Prostate gland (tissue), 2 donors: ENCODE results near the gene JADE2. TPM values are rescaled to one million over a fixed set of nuclear protein-coding genes. Genes with fewer than 3 reads are reported as not detected.
A peak's percentile ranks its signal among the peaks of the same experiment; 100 is the strongest.

ENCODE experiments used
- DNase-seq: peaks from one replicate; pipeline ENCODE4 v3.0.0-alpha.2; 2019; ENCODE audit warnings: low spot score
- H3K27ac ChIP-seq, 2 donors: fragments of 200-600 bp; sonication (generic); 2 replicates each; pipeline ENCODE4 v1.5.1; 2017 to 2019
- H3K27me3 ChIP-seq: fragments of 200-600 bp; sonication (generic); replicated peaks from 2 replicates; pipeline ENCODE4 v1.5.1; 2019; ENCODE audit not compliant: insufficient read depth
- H3K36me3 ChIP-seq, 2 donors: fragments of 200-600 bp; sonication (generic); 1 replicate in 1 of 2; 2 replicates in 1 of 2; pipeline versions ENCODE4 v1.5.1 to v1.8.1; 2017 to 2019
- H3K4me1 ChIP-seq: fragments of 200-600 bp; sonication (generic); replicated peaks from 2 replicates; pipeline ENCODE4 v1.5.1; 2019
- H3K4me3 ChIP-seq, 2 donors: fragments of 200-600 bp; sonication (generic); 2 replicates each; pipeline ENCODE4 v1.5.1; 2017 to 2019
- H3K9me3 ChIP-seq: fragments of 200-600 bp; sonication (generic); 2 replicates; pipeline ENCODE4 v1.5.1; 2017
- POLR2A ChIP-seq: fragments of 450-650 bp; IDR thresholded peaks from one replicate; pipeline ENCODE4 v1.6.1; 2016; ENCODE audit warnings: antibody characterized with exemption, mild to moderate bottlenecking
- POLR2AphosphoS5 ChIP-seq: sonication (generic); formaldehyde crosslinking; IDR thresholded peaks from one replicate; pipeline ENCODE4 v1.6.1; 2017; ENCODE audit warnings: antibody characterized with exemption
- WGBS: methylation state at CpG from one replicate; pipeline ENCODE4 v1.1.5; 2018; 5-methylcytosine and 5-hydroxymethylcytosine counted together
- intact Hi-C: fragments of 100-400 bp; cut with DNase I; formaldehyde crosslinking; loops from one replicate; pipeline ENCODE4 v1.14.2; 2022
- total RNA-seq, 2 donors: library from RNA; depleted of rRNA; stranded (reverse); fragments of >200 nt; gene quantifications; one replicate each; pipeline ENCODE4 v1.1.0, GENCODE V29; 2016
- TF ChIP-seq, protein P1 (sequence below), 4 experiments: fragments of 200-600 bp in 2 of 4; fragments of 450-650 bp in 2 of 4; sonication (generic) in 2 of 4; IDR thresholded peaks; 1 replicate in 3 of 4; 2 replicates in 1 of 4; pipeline ENCODE4 v1.5.1; 2016 to 2019; ENCODE audit warnings: antibody characterized with exemption in 4 of 4, mild to moderate bottlenecking in 2 of 4, moderate library complexity in 2 of 4

JADE2 gene
- total RNA-seq, 2 donors from 2014 or later, result 63.4 to 87.1 TPM

DNA sequence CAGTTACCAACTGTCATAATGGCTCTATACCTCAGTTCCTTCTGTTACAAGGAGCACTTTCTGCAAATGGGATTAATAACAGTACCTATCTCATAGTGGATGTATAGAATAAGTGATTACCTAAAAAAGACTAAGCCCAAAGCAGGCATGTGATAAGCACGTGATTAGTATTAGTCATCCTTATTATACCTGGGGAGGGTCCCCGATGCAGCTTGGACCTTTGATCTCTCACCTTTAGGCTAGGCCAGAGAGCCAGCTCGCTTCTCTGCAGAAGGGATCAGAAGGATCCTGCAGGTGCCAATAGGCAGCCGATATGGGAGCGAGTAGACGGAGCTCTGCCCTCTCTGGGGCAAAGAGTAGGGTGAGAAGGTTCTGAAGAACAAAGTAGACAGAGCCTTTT is 4.0 kb downstream of the JADE2 start:
- H3K4me3 ChIP-seq, result no peak overlapping the region
- H3K27me3 ChIP-seq, result no peaks in the 10 kb centered on the region
- TF ChIP-seq POLR2AphosphoS5, result no peak
- H3K4me1 ChIP-seq, result peaks cover 4% of the 10 kb centered on the region
- WGBS, result 86% methylated on average over 6 of the region's 6 CpGs
- no peak overlapping the region for H3K27ac ChIP-seq
- intact Hi-C loops, result loop anchor here (10.0 kb wide), 1 partner anchor 305 kb away; the partner anchor contains the start of gene PPP2CA
- DNase-seq, result no peak
- H3K36me3 ChIP-seq, result no peaks in the 10 kb centered on the region
- no peaks in the 10 kb centered on the region for H3K9me3 ChIP-seq

DNA sequence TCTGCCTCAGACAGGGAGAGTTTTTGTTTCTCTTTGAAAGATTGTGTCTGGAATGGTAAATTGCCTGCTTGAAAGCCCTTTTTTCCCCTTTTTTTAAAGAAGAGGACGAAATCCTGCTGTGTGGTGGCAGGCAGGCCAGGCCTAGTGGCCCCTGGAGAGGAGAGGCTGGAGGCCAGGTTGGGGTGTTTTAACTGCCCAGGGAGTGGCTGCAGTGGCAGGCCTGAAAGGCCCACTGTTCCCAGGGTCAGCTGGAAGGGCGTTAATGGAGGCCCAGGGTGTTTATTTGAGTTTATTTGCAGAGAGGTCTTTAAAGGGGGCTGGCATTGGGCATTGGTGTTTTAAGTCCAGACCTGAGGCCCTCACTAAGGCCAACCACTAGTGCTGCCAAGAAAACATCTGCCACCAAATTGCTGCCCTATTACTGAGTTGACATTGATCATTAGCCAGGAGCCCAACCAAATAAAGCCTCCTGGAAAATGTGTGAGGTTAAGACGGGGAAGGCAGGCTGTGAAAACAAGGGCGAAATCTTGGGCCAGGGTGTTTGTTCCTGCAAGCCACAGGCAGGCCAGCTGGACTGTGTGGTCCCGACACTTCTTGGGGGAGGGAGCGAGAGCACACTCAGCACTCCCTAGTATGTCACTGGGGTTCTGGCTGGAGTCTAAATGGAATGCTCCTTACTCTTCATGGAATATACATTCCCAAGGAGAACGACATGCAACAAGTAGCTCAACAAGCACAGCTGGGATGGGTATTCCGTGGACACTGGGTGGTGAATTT is 5.0 kb downstream of the JADE2 start:
- Histone ChIP-seq H3K9me3 (no peaks in the 10 kb centered on the region), H3K36me3 (no peaks in the 10 kb centered on the region), H3K4me1 (peaks cover 4% of the 10 kb centered on the region), H3K27ac (peak overlapping the region in 1 of 2 donors; percentile 42), H3K4me3 (no peak overlapping the region), H3K27me3 (no peaks in the 10 kb centered on the region)
- no peak for DNase-seq
- intact Hi-C loops, result loop anchor here (10.0 kb wide), 1 partner anchor 226 kb away; no protein-coding TSS in a partner anchor
- TF ChIP-seq POLR2A (no peak), POLR2AphosphoS5 (no peak)
- TF ChIP-seq, protein P1, sequence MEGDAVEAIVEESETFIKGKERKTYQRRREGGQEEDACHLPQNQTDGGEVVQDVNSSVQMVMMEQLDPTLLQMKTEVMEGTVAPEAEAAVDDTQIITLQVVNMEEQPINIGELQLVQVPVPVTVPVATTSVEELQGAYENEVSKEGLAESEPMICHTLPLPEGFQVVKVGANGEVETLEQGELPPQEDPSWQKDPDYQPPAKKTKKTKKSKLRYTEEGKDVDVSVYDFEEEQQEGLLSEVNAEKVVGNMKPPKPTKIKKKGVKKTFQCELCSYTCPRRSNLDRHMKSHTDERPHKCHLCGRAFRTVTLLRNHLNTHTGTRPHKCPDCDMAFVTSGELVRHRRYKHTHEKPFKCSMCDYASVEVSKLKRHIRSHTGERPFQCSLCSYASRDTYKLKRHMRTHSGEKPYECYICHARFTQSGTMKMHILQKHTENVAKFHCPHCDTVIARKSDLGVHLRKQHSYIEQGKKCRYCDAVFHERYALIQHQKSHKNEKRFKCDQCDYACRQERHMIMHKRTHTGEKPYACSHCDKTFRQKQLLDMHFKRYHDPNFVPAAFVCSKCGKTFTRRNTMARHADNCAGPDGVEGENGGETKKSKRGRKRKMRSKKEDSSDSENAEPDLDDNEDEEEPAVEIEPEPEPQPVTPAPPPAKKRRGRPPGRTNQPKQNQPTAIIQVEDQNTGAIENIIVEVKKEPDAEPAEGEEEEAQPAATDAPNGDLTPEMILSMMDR (IDR thresholded peaks at IDR 0.05), result no peak
- 48% methylated on average over 8 of the region's 8 CpGs for WGBS

DNA sequence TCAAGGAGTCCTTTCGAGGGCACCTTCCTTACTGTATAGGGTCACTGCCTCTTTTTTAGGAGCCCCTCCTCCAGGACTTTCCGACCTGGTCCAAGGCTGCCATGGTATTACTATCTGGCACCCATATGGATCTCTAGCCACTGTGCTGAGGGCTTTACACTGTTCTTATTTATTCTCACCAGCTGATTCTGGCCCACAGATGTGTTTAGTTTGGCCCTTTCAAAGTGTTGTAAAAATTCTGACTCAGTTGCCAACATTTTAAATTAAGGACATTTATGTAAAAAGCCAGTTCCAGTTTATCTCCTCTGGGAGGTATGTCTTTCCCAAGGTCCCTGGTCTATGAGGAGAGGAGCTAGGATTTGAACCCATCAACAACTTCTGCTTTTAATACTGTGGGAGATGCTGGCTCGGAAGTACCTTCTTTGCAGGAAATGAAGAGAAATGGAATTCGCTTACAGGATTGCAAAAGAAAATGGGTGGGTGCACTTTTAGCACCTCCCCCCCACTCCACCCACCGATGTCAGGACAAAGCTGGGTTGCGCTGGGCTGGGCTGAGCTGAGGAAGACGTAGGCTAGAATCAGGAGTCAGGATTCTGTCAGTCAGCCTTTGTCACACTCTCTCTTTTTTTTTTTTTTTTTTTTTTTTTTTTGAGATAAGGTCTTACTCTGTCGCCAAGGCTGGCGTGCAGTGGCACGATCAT is 7.8 kb downstream of the JADE2 start:
- no peaks in the 10 kb centered on the region for H3K4me1 ChIP-seq

DNA sequence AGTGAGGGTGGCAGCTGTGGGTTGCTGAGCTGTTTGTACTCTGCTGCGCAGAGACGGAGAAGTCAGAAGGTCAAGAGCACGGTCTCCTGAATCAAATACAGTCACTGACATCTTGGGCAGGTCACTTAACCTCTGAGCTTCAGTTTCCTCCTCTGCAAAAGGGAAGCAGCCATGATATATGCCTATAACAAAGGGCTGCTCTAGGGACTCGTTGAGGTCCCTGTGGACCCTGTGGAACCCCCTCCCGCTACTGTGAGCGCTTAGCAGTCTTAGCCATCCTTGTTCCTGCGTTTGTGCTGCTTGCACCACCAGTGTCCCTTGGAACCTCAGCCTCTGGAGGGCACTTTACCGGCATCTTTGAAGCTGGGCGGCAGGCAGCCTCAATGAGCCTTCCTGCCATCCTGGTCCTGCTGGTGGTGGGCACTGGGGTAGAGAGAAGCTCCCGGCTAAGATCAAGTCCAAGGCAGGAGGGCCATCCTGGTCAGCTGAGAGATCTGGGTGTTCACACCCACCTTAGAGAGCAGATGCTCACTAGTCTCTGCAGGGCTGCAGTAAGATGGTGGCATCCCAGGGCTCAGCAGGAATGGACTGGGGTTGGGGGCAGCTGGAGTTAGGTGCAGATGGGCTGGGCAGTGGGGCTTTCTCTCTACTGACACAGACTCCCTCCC is 8.7 kb downstream of the JADE2 start:
- WGBS, result 84% methylated on average over 10 of the region's 10 CpGs
- peaks cover 3 to 8% of the 10 kb centered on the region in 2 donors for H3K36me3 ChIP-seq
- no peaks in the 10 kb centered on the region for H3K9me3 ChIP-seq
- H3K4me1 ChIP-seq, result no peaks in the 10 kb centered on the region
- no peak for TF ChIP-seq POLR2A
- TF ChIP-seq POLR2AphosphoS5, result no peak
- TF ChIP-seq, protein P1 (IDR thresholded peaks at IDR 0.05), result no peak
- H3K4me3 ChIP-seq, result no peak overlapping the region
- no peak for DNase-seq
- no peak overlapping the region for H3K27ac ChIP-seq
- H3K27me3 ChIP-seq, result no peaks in the 10 kb centered on the region
- intact Hi-C loops, result loop anchor here (10.0 kb wide), 1 partner anchor 229 kb away; no protein-coding TSS in a partner anchor

More for the DNA sequence above, 7.8 kb downstream of the JADE2 start:
- no peaks in the 10 kb centered on the region for H3K27me3 ChIP-seq
- WGBS, result 69% methylated on average over 10 of the region's 10 CpGs
- TF ChIP-seq, protein P1 (IDR thresholded peaks at IDR 0.05), result no peak
- TF ChIP-seq POLR2A (no peak), POLR2AphosphoS5 (no peak)
- H3K27ac ChIP-seq, result no peak overlapping the region
- H3K9me3 ChIP-seq, result no peaks in the 10 kb centered on the region
- no peak overlapping the region for H3K4me3 ChIP-seq
- H3K36me3 ChIP-seq, result peaks cover 3 to 7% of the 10 kb centered on the region in 2 donors
- DNase-seq, result no peak
- intact Hi-C loops, result loop anchor here (10.0 kb wide), 1 partner anchor 228 kb away; no protein-coding TSS in a partner anchor

DNA sequence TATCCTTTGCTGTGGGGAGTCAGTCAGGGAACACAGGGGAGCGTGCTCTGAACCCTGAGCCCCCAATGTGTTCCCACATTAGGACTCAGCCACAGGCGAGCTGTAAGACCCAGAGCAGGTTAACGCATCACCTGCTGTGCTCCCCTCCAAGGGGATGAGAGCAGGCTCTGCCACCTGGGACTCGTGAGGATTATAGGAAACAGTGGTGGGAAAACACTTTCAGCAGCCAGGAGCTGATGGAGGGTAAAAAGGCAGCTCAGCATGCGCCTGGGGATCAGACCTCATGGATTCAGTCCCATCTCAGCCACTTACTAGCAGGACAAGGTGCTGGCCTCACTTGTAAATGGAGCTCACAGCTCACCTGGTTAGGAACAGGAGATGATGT is 9.2 kb downstream of the JADE2 start:
- no peaks in the 10 kb centered on the region for H3K4me1 ChIP-seq
- no peak overlapping the region for H3K4me3 ChIP-seq
- H3K27me3 ChIP-seq, result no peaks in the 10 kb centered on the region
- H3K9me3 ChIP-seq, result no peaks in the 10 kb centered on the region
- H3K27ac ChIP-seq, result no peak overlapping the region
- H3K36me3 ChIP-seq, result peaks cover 3 to 13% of the 10 kb centered on the region in 2 donors
- TF ChIP-seq, protein P1 (IDR thresholded peaks at IDR 0.05), result no peak
- no peak for TF ChIP-seq POLR2A
- intact Hi-C loops, result loop anchor here (10.0 kb wide), 1 partner anchor 230 kb away; no protein-coding TSS in a partner anchor
- 94% methylated on average over 5 of the region's 5 CpGs for WGBS
- DNase-seq, result no peak
